ENCODE results near the gene UGGT2. TPM values are rescaled to one million over a fixed set of nuclear protein-coding genes. Genes with fewer than 3 reads are reported as not detected.

The UGGT2 gene
- total RNA-seq, 1 experiment from 2014 or later = 34.0 TPM

Other genes starting within 250 kb of the UGGT2 start
- gene HS6ST3, start 36.7 kb upstream of the UGGT2 start, total RNA-seq (2014; rRNA removed; shearing (Covaris generic)) = 1.6 and 2.4 TPM in 2 replicates